GM12878 (cell line): ENCODE measurements around the gene PRPF18. TPM values are rescaled to one million over a fixed set of nuclear protein-coding genes. Genes with fewer than 3 reads are reported as not detected.

ENCODE experiments used
- ATF2 ChIP-seq: IDR thresholded peaks from 2 replicates; pipeline ENCODE4 v1.6.1; 2012; ENCODE audit warnings: low read length, inconsistent platforms
- DPF2 ChIP-seq: fragments of 450-650 bp; IDR thresholded peaks from 2 replicates; pipeline ENCODE4 v1.6.1; 2017; ENCODE audit warnings: mild to moderate bottlenecking
- REST ChIP-seq: IDR thresholded peaks from 2 replicates; pipeline ENCODE4 v1.6.1; 2012; ENCODE audit warnings: mild to moderate bottlenecking, low read depth, low read length
- ZBTB33 ChIP-seq: fragments of 450-650 bp; IDR thresholded peaks from 2 replicates; pipeline ENCODE4 v1.6.1; 2017; ENCODE audit warnings: mild to moderate bottlenecking
- polyA plus RNA-seq, 11 experiments: library from polyadenylated mRNA; depleted of rRNA in 4 of 11; unstranded in 6 of 11; stranded (reverse) in 5 of 11; fragments of >200 nt; fragmentation: Nextera tagmentation in 4 of 11; fragmentation: Illumina TruSeq in 1 of 11; extraction: Ambion mirVana in 4 of 11; extraction: Trizol in 1 of 11; gene quantifications; 1 replicate in 1 of 11; 2 replicates in 10 of 11; pipeline versions ENCODE4 v1.2.1 to v1.2.3, GENCODE V29; 2011 to 2016; ENCODE audit warnings: inconsistent platforms in 2 of 11, missing spikeins in 2 of 11, low read depth in 1 of 11
- total RNA-seq, 4 experiments: library from RNA; depleted of rRNA in 3 of 4; stranded (reverse); fragments of >200 nt in 3 of 4; fragmentation: Illumina TruSeq in 1 of 4; extraction: Trizol in 1 of 4; gene quantifications; 2 replicates each; pipeline versions ENCODE4 v1.2.1 to v1.2.3, GENCODE V29; 2013 to 2021

PRPF18 gene
- total and polyA plus RNA-seq, 10 of the 15 experiments (the other 5 are each of a cell fraction or from before 2014, with no cell fraction given): 15.6 to 35.8 (median 28.8) TPM

- TF ChIP-seq ATF2 (no peak), REST (no peak), ZBTB33 (no peak), DPF2 (no peak)
- TF ChIP-seq, all 136 proteins: peak for 0
Measured at GRCh38 chr10:13612654-13613373, 26.0 kb downstream of the PRPF18 start (continued).
